HS-5 (cell line): ENCODE measurements around the gene MOGAT2.

Experiments
- DNase-seq: peaks from one replicate; pipeline ENCODE4 v3.0.0-alpha.2; 2012; ENCODE audit warnings: low read depth

MOGAT2 gene

GRCh38 chr11:75780888-75781287, 63.2 kb downstream of the MOGAT2 start:
- DNase-seq, result no peak

DNA sequence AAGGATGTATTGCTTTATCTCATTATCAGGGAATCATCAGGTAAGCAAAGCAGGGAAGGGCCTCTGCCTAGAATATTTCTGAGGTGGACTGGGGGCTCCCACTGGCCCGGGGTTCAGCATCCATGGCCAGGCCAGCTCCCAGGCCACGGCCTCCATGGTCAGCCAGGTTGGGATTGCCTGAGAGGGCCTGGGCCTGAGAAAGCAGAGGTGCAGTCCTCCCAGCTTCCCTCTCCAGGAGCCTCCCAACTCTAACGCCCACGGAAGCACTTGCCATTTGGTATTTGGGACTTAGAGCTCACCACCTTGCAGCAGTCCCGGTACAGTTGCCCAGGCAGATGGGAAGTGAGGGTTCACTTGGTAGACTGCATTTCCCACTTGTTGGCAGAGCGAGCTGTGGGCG, 63.7 kb downstream of the MOGAT2 start:
- no peak for DNase-seq

GRCh38 chr11:75781831-75782230, 64.2 kb downstream of the MOGAT2 start:
- DNase-seq, result no peak
